Limb (tissue), 2 donors: ENCODE results near the gene FADS2.

Experiments used
- DNase-seq, 2 donors: peaks; one replicate each; pipeline ENCODE4 v3.0.0-alpha.2; 2016; ENCODE audit errors: extremely low spot score in 2 of 2

FADS2 gene

DNA sequence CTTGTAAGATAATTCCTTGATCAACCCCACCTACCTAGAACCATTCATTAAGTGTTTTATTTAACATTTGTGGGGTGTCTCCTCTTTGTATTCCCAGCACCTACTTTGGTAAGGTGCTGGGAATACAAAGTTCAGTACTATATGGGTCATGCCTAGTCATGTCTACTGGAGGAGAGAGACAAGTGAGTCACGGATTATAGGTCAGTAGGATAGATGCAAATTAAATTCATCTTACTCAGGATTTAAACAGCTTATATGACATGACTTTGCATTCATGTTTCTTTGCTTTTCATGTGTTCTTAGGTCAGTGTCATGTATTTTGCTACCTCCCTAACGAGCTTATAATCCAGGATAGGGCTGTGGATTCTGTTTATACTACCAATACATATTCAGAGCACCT is 7.9 kb upstream of the FADS2 start:
- DNase-seq: no peak

DNA sequence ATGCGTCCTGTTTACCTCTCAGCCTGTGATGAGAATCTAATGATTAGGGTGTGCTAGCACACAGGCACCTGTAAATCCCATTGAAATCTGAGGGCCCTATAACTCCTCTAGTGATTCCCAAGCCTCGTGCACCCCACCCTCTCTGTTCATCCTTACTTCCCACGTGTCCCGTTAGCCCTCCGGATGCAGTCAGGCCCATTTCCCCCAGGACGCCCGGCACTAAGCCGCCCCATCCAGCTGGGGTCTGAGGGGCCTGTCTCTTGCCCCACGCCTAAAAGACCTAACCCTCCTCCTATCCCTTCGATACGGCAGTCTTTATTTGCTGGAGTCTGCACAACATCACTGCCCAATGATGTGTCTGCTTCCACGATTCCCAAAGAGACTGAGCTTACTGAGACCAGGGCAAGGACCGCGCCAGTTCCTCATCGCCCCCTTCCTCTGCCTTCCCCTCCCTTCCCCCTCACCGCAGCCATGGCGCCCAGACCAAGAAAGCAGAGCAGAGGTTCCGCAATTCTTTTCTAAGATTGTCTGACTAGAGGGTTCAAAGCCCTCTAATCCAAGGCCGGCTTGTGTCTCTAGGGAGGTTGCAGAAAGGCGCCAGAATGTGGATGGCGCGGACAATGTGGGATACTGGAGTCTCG is 1.1 kb upstream of the FADS2 start:
- peak in 1 of 2 donors; percentile 18 for DNase-seq

DNA sequence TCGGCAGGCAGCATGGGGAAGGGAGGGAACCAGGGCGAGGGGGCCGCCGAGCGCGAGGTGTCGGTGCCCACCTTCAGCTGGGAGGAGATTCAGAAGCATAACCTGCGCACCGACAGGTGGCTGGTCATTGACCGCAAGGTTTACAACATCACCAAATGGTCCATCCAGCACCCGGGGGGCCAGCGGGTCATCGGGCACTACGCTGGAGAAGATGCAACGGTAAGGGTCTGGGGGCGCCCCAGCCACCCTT is 204 bp downstream of the FADS2 start:
- DNase-seq: no peak

DNA sequence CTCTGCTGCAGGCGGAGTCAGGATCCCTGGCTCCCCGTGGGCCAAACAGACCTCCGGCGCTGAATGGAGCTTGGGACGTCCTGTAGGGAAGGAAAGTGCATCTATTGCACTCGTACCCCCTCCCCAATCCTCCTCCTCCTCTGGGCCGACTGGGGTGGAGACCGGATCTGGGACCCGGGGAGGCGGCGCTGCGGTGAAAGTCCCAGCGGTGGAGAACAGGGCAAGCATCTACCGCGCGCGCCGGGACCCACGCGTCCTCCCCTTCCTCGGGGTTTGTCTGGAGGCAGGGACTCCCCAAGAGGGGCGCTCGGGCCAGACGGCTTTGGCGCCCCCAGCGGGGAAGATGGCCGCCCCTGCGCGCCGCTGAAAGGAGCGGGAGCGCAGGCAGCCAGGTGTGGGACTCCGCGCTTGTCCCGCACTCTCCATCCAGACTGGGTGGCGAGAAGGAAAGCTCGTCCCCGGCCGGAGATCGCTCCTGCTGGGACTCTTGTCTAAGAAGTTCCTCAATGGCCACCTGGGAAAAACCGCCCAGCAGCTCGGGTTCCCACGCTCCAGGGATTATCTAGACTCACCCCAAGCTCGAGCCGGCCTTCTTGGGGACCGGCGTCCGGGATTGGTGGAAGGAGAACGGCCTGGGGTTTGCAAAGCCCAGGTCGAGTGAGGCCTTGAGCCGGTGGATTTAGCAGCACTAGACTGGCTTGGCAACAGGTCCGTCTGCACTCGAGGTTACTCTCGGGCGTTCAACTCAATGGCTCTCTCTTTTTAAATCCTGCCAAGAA is 718 bp downstream of the FADS2 start:
- peak; percentile 36 to 80 for DNase-seq

DNA sequence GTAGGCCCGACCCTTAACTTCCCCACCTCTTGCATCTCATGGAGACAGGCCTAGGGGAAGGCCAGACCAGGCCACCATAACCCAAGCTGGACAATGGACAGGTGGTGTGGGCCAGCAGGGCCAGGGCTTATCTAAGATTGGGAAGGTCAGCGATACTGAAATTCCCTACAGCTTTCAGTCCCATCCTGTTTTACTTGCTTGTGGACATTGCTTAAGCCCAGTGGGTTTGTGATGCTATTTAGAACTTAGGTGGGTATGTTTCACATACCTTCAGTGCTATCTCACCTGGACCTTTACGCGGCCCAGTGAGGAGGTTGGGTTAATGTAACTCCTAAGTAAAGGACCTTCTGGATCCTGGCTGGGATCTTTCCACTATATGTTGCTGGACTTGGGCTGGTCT is 1.7 kb downstream of the FADS2 start:
- no peak for DNase-seq

DNA sequence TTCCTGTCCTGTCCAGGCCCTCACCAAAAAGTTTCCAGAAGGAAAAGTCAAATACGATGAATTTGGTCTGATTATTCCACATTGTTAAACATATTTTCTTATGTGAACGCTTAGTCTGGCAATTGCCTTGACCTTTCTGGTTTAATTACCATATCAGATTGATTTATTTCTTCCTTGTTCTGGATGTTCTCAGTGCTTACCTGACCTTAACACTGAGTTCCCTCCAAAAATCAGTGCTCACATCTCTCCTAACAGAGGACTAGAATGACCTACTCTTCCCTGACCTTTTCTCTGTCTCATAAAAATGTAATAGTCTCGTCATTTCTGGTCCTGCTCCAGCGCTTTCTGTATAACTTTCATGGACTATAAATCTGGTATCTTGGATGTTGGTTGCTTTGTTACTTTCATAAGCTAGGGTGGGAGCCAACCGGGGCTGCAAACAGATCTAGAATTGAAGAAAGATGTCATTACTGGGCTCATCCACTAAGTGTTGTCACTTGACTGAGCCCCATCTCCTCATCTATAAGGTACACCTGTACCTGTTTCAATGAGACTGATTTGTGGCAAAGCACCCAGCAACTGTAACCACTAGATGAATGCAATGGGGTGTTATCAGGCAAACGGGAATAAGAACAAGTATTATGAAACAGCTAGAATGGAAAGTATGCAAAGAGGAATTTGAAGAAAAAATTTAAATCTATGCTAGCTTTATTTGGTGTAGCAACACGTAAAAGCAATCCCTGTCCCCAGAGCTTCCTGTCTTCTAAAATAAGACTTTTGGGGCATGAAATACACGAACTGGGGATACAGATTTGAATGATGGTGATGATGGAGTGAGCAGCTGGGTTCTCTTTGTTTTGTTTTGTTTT is 2.4 kb downstream of the FADS2 start:
- no peak for DNase-seq

DNA sequence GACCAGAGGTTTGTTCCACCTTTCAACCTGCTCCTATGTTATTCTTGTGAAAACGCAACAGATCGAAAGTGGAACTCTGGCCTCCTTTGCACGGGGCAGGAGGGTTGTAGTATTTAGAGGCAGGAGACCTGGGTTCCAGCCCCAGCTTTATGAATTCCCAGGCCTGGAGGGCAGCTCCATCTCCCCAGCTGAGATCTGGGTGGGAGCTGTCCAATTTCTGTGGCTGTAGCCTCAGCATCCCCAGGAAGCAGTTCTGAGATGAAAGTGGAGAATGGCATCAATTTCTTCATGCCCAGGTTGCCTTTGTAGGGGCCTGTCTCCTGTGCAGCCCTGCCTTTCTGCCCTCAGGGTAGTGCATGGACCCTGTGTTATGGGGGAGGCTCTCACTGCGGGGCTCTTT is 4.1 kb downstream of the FADS2 start:
- no peak for DNase-seq

DNA sequence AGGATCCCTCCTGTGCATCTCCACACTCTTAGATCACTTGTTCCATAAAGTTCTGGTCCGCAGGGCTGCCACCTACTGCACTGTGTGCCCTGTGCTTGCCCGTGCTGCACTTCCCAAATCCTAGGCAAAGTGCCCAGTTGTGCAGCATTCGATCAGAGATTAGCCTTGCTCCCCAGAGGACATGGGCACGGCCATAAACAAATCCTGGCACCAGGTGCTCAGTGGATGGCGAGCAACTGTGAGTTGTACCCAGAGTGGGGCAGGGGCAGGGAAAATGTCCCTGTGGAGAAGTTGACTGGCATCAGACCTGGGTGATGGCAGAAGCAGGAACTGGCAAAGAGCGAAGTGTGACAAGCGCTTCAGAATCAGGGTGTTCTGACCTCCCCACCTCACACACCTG is 4.7 kb downstream of the FADS2 start:
- no peak for DNase-seq

DNA sequence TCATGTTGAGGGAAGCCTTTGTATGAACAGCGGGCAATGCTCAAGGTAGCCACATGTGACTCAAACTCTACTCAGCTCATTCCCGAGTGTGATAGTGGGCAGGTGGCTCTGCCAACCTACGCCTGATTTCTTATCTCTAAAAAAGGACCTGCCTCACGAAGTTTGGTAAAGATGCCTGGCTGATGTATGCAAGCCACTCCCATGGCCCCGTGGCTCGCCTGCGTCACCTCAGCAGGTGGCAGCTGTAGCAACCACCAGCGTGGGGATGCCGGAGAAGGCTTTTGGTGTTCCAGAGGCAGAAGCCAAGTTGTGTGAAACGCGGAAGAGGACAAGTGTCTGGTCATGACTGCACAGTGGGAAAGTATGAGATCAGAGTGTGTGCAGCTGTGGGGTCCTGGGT is 5.4 kb downstream of the FADS2 start:
- DNase-seq: no peak

DNA sequence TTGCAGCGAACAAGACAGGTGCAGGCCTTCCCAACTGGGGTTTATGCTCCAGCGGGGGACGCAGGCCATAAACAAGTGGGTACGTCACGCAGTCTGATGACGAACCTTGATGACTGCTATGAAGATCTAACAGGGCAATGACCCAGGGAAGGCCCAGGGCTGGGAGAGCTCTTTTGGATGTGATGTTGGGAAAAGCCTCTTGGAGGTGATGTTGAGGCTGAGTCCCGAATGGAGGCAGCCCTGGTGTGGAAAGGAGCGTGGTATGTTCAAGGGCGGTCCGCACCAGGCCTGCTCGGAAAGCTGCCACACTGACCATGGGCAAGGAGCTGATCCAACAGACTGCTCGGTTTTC is 5.8 kb downstream of the FADS2 start:
- no peak for DNase-seq

DNA sequence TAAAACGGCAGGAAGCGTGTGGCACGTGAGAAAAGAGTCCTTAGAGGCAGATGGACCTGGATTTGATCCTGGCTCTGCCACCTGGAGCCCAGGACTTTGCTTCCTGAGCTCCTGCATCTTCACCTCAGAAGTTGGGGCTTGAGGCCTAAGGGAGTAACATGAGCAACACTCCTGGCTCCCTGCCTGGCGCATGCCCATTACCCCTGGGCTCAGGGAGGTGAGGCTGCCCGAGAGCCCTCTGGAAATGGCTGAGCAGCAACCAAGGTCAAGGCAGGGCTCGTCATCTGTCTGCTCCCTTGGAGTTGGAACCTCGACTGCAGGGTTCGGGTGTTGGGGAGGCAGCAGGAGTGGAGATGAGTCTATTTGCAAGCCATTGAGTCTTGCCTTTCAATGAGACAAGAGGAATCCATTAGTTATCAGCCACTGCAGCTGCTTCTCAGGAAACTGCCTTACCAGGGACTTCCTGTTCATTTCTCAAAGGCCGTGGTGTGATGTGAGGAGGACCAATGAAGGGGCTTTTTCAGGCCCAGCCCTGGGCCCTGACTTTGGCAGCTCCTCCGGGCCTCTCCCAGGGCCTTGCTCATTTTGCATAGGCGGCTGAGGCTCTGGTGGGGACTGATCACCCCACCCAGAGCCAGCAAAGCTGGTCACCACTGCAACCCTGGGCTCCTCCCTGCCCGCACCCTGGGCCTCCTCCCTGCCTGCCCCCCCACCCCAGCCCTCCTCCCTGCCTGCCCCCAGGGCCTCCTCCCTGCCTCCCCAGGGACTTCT is 6.4 kb downstream of the FADS2 start:
- DNase-seq: peak in 1 of 2 donors; percentile 38

DNA sequence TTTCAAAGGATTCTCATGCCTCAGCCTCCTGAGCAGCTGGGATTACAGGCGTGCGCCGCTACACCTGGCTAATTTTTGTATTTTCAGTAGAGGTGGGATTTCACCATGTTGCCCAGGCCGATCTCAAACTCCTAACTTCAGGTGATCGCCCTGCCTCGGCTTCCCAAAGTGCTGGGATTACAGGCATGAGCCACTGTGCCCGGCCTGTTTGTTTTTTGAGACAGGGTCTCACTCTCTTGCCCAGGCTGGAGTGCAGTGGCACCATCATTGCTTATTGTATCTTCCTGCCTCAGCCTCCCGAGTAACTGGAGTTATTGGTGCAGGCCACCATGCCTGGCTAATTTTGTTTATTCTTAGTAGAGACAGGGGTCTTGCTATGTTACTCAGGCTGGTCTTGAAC is 8.1 kb downstream of the FADS2 start:
- no peak for DNase-seq

DNA sequence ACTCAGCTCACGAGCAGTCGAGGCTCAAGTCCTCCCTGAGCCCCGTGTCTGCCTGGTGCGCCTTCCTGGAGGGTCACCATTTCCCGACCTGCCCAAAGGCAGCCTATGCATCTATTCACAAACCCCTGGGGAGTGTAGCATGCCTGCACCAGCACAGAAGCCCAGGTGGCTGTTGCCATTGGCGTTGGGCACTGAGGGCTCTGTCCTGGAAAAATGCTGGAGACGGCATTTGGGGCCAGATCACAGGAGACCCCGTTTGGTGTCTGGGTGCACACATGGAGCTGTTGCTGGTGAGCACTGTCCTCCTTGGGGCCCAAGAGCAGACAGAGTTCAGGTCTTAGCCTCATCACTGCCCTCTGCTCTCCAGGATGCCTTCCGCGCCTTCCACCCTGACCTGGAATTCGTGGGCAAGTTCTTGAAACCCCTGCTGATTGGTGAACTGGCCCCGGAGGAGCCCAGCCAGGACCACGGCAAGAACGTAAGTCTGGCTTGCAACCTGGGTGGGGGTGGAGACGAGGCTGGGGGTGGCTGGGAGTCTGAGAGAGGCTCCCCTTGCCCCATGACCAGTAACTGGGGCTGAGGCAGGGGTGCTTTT is 9.4 kb downstream of the FADS2 start:
- DNase-seq: no peak

DNA sequence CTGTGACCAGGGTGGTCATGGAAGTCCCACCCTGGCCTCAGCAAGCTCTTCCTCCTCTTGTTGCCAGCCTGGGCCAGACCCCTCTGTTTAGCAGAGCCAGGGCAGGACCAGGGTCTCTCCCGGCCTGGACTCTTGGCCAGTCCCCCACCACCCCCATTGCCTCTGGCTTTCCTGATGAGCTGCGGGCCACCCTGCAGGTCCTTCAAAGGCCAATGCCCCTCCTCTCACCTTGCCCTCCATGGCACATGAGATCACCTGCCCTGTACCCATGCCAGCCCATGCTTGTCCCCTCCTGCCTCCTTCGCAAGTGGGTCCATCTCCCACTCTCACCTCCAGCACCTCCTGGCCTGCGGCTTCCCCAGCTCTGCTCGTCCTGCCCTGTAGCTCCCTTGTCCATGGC is 10.4 kb downstream of the FADS2 start:
- no peak for DNase-seq

DNA sequence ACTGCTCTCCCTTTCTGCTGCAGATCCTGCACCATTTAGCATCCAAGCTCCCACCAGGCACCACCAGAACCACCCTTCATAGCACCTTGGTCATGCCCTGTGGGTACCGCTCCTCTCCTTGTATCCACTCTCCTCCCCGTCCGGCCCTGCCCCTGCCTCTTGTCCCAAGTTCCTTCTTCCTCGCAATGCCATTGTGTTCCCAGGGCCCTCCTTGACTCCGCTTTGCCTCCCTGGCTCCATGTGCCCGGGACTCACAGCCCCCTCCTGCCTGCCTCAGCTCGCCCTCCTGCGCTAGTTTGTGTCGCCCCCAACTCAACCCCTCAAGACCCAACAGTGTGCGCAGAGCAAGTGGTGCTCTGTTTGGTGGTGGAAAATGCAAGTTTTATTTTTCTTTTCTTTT is 10.8 kb downstream of the FADS2 start:
- no peak for DNase-seq

DNA sequence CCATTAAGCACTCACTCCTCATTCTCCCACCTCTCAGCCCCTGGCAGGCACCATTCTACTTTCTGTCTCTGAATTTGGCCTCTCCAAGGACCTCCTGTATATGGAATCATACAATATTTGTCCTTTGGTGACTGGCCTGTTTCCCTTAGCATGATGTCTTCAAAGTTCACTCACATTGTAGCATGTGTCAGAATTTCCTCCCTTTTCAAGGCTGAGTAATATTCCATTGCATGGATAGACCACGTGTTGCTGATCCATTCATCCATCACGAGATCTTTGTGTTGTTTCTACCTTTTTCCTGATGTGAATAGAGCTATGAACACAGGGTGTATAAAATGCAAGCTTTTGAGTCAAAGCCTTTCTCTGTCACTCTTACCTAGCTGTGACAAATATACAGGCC is 11.6 kb downstream of the FADS2 start:
- no peak for DNase-seq

DNA sequence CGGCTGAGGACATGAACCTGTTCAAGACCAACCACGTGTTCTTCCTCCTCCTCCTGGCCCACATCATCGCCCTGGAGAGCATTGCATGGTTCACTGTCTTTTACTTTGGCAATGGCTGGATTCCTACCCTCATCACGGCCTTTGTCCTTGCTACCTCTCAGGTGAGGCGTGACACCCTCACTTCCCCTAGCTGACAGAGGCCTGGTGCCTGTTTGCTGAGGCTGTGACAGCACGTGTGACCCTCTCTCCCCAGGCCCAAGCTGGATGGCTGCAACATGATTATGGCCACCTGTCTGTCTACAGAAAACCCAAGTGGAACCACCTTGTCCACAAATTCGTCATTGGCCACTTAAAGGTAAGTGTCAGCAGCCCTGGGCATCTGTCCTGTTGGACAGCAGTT is 12.3 kb downstream of the FADS2 start:
- no peak for DNase-seq

DNA sequence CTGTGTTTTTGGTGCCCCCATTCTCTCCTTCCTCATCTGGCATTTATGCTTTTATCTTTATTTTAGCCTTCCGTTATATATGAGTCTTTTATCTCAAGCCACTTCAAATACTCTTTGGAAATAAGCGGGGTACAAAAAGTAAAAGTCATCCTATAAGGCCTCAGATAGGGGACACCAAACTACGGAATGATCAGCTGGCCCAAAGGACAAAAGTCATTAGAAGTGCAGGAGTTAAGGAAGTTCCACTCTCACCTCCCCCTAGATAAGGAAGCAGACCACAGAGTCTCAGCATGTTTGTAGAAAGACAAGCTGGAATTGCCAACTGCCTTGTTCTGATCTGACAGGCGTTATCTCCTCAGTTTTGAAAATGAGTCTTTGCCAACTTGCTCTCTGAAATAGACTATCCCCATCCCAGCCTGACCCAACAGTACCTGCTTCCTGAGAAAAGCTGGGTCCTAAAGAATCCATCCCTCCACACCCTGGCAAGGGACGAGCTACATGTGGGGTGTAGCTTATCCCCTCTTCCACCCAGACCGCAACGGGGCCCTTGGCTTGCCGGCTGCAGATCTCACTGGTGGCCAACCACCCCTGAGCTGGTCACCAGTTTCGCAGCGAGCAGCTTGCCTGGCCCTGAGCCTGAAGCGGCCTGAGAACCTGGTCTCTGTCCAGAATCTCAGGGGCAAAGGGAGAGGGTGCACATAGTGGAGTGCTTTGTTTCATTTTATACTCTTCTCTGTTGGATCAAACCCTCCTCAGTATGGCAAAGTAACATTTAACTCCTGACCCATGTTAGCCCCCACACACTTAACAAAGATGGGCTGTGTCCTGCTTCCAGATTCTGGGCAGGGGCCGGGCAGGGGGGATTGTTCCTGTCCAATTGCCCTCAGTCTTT is 13.8 kb downstream of the FADS2 start:
- DNase-seq: no peak

DNA sequence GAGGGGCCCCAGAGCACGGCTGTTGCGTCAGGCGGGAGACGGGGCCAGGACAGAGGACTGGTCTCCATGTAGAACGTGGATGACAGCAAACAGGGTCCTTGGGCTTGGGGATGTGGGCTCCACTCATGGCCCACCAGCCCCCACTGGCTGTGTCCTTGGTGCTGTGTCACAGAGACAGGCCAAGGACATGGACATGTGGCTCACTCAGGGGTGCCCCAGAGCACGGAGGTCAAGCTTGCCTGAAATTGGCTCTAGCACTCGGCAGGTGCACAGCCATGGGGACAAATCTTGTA is 14.4 kb downstream of the FADS2 start:
- DNase-seq: peak in 1 of 2 donors; percentile 28

DNA sequence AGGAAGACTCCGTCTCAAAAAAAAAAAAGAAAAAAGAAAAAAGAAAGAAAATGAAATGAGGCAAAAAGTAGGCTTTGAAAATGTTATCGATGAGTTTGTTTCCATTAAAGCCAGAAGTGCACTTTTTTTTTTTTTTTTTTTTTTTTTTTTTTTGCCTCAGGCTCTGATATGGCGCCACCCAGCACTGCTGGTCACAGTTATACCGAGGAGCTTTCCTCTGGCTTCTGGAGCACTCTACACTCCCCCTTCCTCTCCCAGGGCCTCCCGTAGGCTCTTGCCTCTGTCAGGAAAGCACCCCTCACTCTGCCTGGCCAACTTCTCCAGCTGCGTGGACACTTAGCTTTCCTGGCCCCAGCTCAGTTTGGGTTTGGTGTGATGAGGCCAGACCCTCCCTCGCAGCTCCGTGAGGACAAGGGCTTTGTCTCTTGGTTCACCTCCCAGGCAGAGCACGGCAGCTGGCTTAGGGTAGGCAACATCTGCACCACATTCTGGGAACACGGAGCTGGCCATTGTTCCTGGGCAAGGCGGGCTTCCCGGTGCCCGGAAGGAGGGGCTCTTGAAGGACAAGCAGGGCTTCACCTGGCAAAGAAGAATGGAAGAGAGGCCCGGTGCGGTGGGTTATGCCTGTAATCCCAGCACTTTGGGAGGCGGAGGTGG is 16.9 kb downstream of the FADS2 start:
- DNase-seq: no peak
